Stimulated activated CD8-positive, alpha-beta memory T cell treated with anti-CD3 and anti-CD28 coated beads, Interleukin-15, amount 100 ng/mL, for 24 hours (primary cell): ENCODE results near the gene NDUFB10.
A peak's percentile ranks its signal among the peaks of the same experiment; 100 is the strongest.

Experiments
- DNase-seq: peaks from one replicate; pipeline ENCODE4 v3.0.0-alpha.2; 2020; ENCODE audit warnings: low read depth

Gene NDUFB10

DNA sequence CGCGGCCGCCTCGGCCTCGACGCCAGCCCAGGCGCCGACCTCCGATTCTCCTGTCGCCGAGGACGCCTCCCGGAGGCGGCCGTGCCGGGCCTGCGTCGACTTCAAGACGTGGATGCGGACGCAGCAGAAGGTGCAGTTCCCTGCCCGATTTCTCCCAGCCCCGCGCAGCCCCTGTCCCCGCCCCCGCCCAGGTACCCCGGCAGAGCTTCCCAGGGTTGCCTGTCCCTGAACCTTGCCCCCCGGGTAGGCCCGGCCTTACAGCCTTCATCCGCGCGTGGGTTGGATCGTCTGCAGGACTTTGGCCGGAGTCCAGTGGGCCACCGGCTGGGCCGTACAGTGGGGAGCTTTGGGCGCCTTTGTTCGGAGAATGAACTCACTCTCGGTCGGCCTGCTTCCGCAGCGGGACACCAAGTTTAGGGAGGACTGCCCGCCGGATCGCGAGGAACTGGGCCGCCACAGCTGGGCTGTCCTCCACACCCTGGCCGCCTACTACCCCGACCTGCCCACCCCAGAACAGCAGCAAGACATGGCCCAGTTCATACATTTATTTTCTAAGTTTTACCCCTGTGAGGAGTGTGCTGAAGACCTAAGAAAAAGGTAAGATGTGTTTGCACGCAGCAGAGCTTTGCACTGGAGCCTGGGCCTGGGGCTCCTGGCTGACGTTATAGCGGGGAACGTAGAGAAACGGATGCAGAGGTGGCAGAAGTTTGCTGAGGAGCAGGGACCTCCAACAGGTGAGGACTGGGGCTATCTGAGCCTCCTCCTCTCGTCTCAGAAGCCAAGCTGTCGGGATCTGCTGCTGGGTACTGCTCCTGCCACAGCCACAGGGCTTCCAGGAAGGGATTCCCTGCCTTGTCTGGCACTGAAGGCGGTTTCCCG is 25.2 kb downstream of the NDUFB10 start:
- DNase-seq = no peak

GRCh38 chr16:1985466-1986150 is 26.3 kb downstream of the NDUFB10 start:
- no peak for DNase-seq

DNA sequence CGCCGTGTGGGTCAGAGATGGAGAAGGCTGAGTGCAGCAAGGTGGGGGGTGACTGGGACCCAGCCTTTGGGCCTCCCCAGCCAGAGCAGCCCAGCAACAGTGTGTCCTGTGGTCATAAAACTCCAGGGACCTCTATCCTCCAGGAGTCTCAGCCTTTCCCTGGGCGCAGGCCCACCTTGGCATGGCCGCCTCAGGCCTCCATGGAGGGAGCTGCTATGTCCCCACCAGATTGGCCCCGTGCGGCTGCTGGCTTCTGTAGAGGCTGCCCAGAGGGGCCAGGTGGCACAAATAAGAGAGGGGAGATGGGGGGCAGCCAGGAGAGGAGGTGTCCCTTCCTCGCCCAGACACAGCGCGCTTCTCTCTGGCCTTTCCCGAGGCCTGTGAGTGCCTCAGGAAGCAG is 27.9 kb downstream of the NDUFB10 start:
- DNase-seq = no peak

GRCh38 chr16:1989209-1990100 is 30.1 kb downstream of the NDUFB10 start, which contains the start of gene SYNGR3:
SYNGR3 (plus strand) TSS chr16:1989970; CDS start chr16:1990103, 133 bp downstream.
- no peak for DNase-seq

DNA sequence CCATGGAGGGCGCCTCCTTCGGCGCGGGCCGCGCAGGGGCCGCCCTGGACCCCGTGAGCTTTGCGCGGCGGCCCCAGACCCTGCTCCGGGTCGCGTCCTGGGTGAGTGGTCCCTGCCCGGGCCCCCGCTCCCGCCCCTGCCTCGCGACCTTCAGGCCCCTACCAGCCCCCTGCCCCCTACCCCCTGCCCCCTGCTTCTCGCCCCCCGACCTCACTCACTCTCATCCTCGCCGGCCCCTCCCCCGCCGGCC is 30.7 kb downstream of the NDUFB10 start:
- DNase-seq = no peak

DNA sequence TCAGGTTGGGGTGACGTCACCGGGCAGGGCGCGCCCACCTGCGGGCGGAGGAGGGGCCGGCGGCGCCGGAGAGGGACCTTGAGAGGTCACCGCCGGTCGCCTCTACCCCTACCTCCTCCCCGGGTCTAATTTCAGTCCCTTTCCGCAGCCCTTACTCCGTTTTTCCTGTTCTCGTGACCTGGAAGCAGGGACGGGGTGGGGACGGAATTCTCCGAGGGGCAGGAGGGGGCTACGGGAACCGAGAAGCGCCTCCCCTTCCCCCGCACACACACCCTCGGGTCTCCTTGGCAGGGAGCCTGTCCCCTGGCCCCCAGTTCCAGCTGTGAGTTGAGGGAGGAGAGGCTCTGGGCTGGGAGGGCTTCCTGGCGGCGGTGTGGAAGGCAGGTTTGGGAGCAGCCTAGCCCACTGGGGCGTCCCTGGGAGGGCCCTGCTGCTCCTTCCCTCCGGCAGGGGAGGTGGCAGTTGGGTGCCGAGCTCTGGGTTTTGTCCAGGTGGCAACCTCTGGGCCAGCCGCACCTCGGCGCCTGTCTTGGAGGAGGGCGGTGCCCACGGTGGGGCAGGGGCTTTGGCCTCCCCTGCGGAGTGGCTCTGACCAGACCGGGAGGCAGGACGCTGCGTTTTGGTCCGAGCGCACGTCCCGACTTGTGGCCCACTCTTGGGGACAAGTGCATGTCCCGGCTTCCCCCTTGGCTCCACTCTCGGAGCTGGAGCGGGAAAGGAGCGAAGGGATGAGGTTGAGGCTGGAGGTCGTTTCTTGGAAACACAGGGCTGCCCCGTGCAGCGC is 31.2 kb downstream of the NDUFB10 start:
- DNase-seq = no peak

GRCh38 chr16:1991135-1991551 is 31.8 kb downstream of the NDUFB10 start:
- DNase-seq = no peak

DNA sequence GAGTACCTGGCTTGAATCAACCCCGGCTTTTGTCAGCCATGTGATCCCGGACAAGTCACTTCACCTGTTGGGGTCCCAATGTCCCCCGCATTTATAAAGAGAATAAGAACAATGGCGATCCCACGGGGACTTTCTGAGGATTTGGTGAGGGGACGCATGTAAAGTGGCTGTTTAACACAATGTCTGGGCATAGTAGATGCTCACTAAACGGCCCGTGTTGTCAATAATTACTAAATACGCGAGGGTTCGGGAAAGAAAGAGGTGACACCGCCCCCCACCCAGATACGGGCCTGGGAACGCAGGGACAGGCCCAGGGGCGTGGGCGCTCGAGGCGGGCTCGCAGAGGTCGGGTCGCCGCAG is 32.2 kb downstream of the NDUFB10 start:
- DNase-seq = no peak

- DNase-seq = peak; percentile 95
Observed at GRCh38 chr16:1991948-1992703, 32.8 kb downstream of the NDUFB10 start.

DNA sequence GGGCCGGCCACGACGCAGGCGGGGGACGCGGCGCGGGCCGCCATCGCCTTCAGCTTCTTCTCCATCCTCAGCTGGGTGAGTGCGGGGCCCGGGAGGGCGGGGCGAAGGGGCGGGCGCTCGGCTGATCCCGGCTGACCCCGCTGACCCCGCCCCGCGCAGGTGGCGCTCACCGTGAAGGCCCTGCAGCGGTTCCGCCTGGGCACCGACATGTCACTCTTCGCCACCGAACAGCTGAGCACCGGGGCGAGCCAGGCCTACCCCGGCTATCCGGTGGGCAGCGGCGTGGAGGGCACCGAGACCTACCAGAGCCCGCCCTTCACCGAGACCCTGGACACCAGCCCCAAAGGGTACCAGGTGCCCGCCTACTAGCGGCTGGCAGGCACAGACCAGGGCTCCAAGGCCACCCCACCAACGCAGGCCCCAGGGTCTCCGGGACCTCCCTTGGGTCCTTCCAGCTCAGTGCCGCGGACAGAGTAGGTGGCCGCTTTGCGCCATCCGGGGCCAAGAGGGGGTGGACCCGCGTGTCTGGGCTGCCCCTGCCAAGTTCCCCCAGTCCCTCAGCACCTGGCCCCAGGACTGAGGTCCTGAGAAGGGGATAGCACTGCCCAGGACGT is 33.5 kb downstream of the NDUFB10 start:
- DNase-seq = no peak

- DNase-seq = no peak
Observed at GRCh38 chr16:1993731-1994131, 34.4 kb downstream of the NDUFB10 start.

GRCh38 chr16:1997494-1998359 is 38.4 kb downstream of the NDUFB10 start:
- no peak for DNase-seq

DNA sequence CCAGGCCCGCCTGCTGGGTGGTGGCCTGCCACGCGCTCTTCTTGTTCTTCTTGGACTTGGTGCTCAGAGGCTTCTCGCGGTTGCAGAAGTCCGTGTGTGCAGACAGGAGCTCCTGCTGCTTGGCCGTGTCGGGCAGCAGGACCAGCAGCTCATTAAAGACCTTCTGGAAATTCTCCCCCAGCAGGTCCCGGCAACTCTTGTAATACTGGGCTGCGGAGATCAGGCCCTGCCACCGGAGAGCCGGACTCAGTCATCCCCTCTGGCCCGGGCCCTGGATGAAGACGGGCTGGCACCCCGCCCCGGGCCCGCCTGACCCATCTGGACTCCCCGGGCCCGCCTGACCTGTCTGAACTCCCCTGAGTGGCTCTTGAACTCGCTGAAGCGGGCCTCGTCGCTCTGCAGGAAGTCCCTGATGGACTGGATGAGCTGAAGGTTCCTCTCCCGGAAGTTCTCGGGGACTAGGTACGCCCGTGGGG is 39.1 kb downstream of the NDUFB10 start:
- DNase-seq = no peak

- DNase-seq = no peak
Observed at GRCh38 chr16:1998852-1999801, 39.8 kb downstream of the NDUFB10 start.

DNA sequence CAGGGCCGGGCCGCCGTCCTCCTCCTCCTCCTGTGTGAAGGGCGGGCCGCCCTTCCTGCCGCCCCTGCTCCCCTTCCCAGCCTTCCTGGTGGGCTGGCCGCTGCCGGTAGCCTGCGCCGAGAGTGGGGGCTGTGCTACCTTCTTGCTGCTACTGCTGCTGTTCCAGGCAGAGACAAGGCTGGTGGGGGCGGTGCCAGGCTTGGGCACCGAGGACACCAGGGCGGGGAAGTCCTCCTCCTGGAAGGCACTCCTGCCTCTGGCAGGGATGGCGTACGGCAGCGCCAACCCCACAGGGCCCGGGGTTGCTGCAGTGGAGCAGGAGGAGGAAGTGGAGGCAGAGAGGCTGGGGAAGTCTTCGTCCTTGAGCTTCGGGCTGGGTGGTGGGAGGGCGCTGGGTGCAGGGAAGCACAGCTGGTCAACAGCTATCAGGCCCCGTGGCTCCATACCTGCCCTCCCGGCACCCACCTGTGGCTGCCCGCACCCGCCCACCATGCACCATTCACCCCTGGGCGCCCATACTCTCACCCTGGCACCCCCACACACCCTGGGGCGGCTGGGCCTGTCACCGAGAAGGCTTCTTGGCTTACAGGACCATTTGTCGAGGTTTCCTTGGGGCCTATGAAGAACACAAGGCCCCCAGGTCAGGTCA is 40.7 kb downstream of the NDUFB10 start:
- no peak for DNase-seq

- no peak for DNase-seq
Observed at GRCh38 chr16:2001035-2001434, 41.7 kb downstream of the NDUFB10 start.

GRCh38 chr16:2001456-2002355 is 42.4 kb downstream of the NDUFB10 start:
- no peak for DNase-seq
